Endodermal cell (in vitro differentiated cells): ENCODE measurements around the gene TOM1L2. TPM values are rescaled to one million over a fixed set of nuclear protein-coding genes. Genes with fewer than 3 reads are reported as not detected.

Source experiments
- DNase-seq: peaks from one replicate; pipeline ENCODE4 v3.0.0-alpha.2; 2017
- H3K27ac ChIP-seq: 2 replicates; pipeline ENCODE4 v1.5.1; 2013; ENCODE audit warnings: mild to moderate bottlenecking, low read depth, low read length, moderate library complexity
- H3K27me3 ChIP-seq: 2 replicates; pipeline ENCODE4 v1.6.1; 2013; ENCODE audit warnings: mild to moderate bottlenecking, low read length, moderate library complexity; ENCODE audit not compliant: insufficient read depth, control insufficient read depth, poor library complexity, severe bottlenecking
- H3K36me3 ChIP-seq: 2 replicates; pipeline ENCODE4 v1.7.0; 2013; ENCODE audit warnings: mild to moderate bottlenecking, low read length, moderate library complexity; ENCODE audit not compliant: control insufficient read depth, insufficient read depth
- H3K4me1 ChIP-seq: one replicate; pipeline ENCODE4 v1.7.0; 2013; ENCODE audit warnings: low read length; ENCODE audit not compliant: control insufficient read depth, insufficient read depth
- H3K4me3 ChIP-seq: 2 replicates; pipeline ENCODE4 v1.5.1; 2013; ENCODE audit warnings: mild to moderate bottlenecking, low read length, moderate library complexity
- H3K9ac ChIP-seq: 2 replicates; pipeline ENCODE4 v1.6.1; 2013; ENCODE audit warnings: mild to moderate bottlenecking, low read length, moderate library complexity; ENCODE audit not compliant: poor library complexity, severe bottlenecking; ENCODE audit errors: extremely low read depth
- H3K9me3 ChIP-seq: 2 replicates; pipeline ENCODE4 v1.6.1; 2013; ENCODE audit warnings: mild to moderate bottlenecking, low read length, moderate library complexity; ENCODE audit not compliant: control insufficient read depth
- H3K27ac Mint-ChIP-seq: 2 replicates; pipeline ENCODE4 v1.8.0; 2020; ENCODE audit warnings: mixed read lengths
- H3K27me3 Mint-ChIP-seq: 2 replicates; pipeline ENCODE4 v1.8.0; 2021; ENCODE audit warnings: mild to moderate bottlenecking, mixed read lengths; ENCODE audit not compliant: insufficient read depth
- H3K36me3 Mint-ChIP-seq: 2 replicates; pipeline ENCODE4 v1.8.0; 2020; ENCODE audit warnings: low read depth, mixed read lengths
- H3K4me1 Mint-ChIP-seq: 2 replicates; pipeline ENCODE4 v1.8.0; 2020; ENCODE audit warnings: mixed read lengths
- H3K4me3 Mint-ChIP-seq: 2 replicates; pipeline ENCODE4 v1.8.0; 2020; ENCODE audit warnings: mild to moderate bottlenecking, moderate library complexity, mixed read lengths
- H3K9me3 Mint-ChIP-seq: 2 replicates; pipeline ENCODE4 v1.8.0; 2020; ENCODE audit warnings: mild to moderate bottlenecking, mixed read lengths
- CTCF ChIP-seq: fragments of 200-600 bp; sonication (generic); conservative IDR thresholded peaks from 2 replicates; pipeline ENCODE4 v1.5.0; 2021; ENCODE audit warnings: antibody characterized with exemption, mild to moderate bottlenecking
- WGBS, 2 experiments: methylation state at CpG; one replicate each; pipeline versions ENCODE4 v1.1.5 to v1.1.7; 2013; ENCODE audit warnings: missing lambda C conversion rate in 2 of 2, mixed read lengths in 1 of 2; ENCODE audit not compliant: insufficient coverage in 1 of 2, insufficient read length in 1 of 2; 5-methylcytosine and 5-hydroxymethylcytosine counted together
- total RNA-seq, 2 donors: library from RNA; stranded (reverse); fragmentation: NEBNext Ultra II Directional in 1 of 2; extraction: Animal tissue kit (Norgen Biotek cat#: 25700) in 1 of 2; gene quantifications; 2 replicates in 1 of 2; 3 replicates in 1 of 2; pipeline ENCODE4 v1.2.1, GENCODE V29; 2021

Gene TOM1L2
- total RNA-seq, 2 donors from 2014 or later: 10.2 to 11.5 TPM

GRCh38 chr17:17979778-17980177, 7.6 kb upstream of the TOM1L2 start:
- no peak overlapping the region for H3K9ac ChIP-seq
- no peak overlapping the region for H3K27ac ChIP-seq
- DNase-seq: no peak
- Mint-ChIP-seq H3K4me1 (no peaks in the 10 kb centered on the region), H3K9me3 (no peaks in the 10 kb centered on the region), H3K4me3 (no peak overlapping the region), H3K27me3 (no peaks in the 10 kb centered on the region), H3K36me3 (no peaks in the 10 kb centered on the region), H3K27ac (no peak overlapping the region)
- no peaks in the 10 kb centered on the region for H3K9me3 ChIP-seq
- H3K4me3 ChIP-seq: no peak overlapping the region
- H3K27me3 ChIP-seq: no peaks in the 10 kb centered on the region
- TF ChIP-seq CTCF: no peak
- H3K36me3 ChIP-seq: no peaks in the 10 kb centered on the region
- WGBS, 2 experiments: 94 to 99% methylated on average over 2 to 3 of the region's 3 CpGs
- no peaks in the 10 kb centered on the region for H3K4me1 ChIP-seq

- Mint-ChIP-seq H3K4me3 (no peak overlapping the region), H3K36me3 (no peaks in the 10 kb centered on the region), H3K27me3 (no peaks in the 10 kb centered on the region), H3K9me3 (no peaks in the 10 kb centered on the region), H3K4me1 (no peaks in the 10 kb centered on the region), H3K27ac (no peak overlapping the region)
- no peaks in the 10 kb centered on the region for H3K36me3 ChIP-seq
- H3K4me3 ChIP-seq: no peak overlapping the region
- no peaks in the 10 kb centered on the region for H3K4me1 ChIP-seq
- TF ChIP-seq CTCF: no peak
- 92% methylated on average over 11 to 14 of the region's 14 CpGs for WGBS, 2 experiments
- no peak for DNase-seq
- H3K27ac ChIP-seq: no peak overlapping the region
- H3K9ac ChIP-seq: no peak overlapping the region
- H3K27me3 ChIP-seq: no peaks in the 10 kb centered on the region
- no peaks in the 10 kb centered on the region for H3K9me3 ChIP-seq
Measured at GRCh38 chr17:17978481-17979424, 6.6 kb upstream of the TOM1L2 start.

GRCh38 chr17:17976931-17977570, 4.9 kb upstream of the TOM1L2 start:
- no peaks in the 10 kb centered on the region for H3K9me3 ChIP-seq
- Mint-ChIP-seq H3K4me1 (no peaks in the 10 kb centered on the region), H3K27ac (no peak overlapping the region), H3K9me3 (no peaks in the 10 kb centered on the region), H3K27me3 (no peaks in the 10 kb centered on the region), H3K4me3 (no peak overlapping the region), H3K36me3 (no peaks in the 10 kb centered on the region)
- H3K9ac ChIP-seq: no peak overlapping the region
- H3K36me3 ChIP-seq: no peaks in the 10 kb centered on the region
- H3K4me1 ChIP-seq: no peaks in the 10 kb centered on the region
- no peaks in the 10 kb centered on the region for H3K27me3 ChIP-seq
- no peak for DNase-seq
- no peak overlapping the region for H3K4me3 ChIP-seq
- 95 to 98% methylated on average over 4 to 10 of the region's 10 CpGs for WGBS, 2 experiments
- no peak for TF ChIP-seq CTCF
- no peak overlapping the region for H3K27ac ChIP-seq
